Measurements from ENCODE around the gene EEF1G. TPM values are rescaled to one million over a fixed set of nuclear protein-coding genes. Genes with fewer than 3 reads are reported as not detected.

The EEF1G gene
- total and polyA plus RNA-seq, 9 of the 15 experiments (the other 6 are each of a cell fraction or from before 2014, with no cell fraction given) = 985 to 2,349 (median 2,035) TPM

GRCh38 chr11:62599901-62600300 is 26.2 kb upstream of the EEF1G start:
- DNase-seq (ENCODE audit: extremely low read depth in 1 of 4, low spot score in 3 of 4) (no peak), ATAC-seq (no peak), FAIRE-seq (peak; percentile 44)
- WGBS (ENCODE audit: insufficient coverage, low coverage, missing lambda C conversion rate) = 3% methylated on average over 5 of the region's 5 CpGs
- Histone ChIP-seq H3K79me2 (ENCODE audit: control insufficient read depth, insufficient read depth, low read length) (peaks cover 46% of the 10 kb centered on the region), H2AFZ (ENCODE audit: low read depth, low read length) (no peak overlapping the region), H3K4me2 (ENCODE audit: insufficient read depth, low read length) (peak overlapping the region; percentile 95), H3K9me3 (replicated peaks; ENCODE audit: control insufficient read depth, insufficient read depth, low read depth, low read length) (no peaks in the 10 kb centered on the region), H3K4me1 (replicated peaks in 1 of 2; ENCODE audit: control insufficient read depth in 2 of 2, insufficient read depth in 2 of 2, low read length in 2 of 2) (peaks cover 14 to 32% of the 10 kb centered on the region in 2 experiments; a peak in 4 of 5 replicates), H3K27me3 (ENCODE audit: control insufficient read depth in 2 of 2, insufficient read depth in 2 of 2, low read length in 2 of 2) (no peaks in the 10 kb centered on the region), H4K20me1 (replicated peaks; ENCODE audit: control insufficient read depth, insufficient read depth, low read length) (no peaks in the 10 kb centered on the region), H3K27ac (ENCODE audit: extremely low read depth, low read depth, low read length) (peak overlapping the region; percentile 97), H3K9ac (ENCODE audit: insufficient read depth in 1 of 2, low read depth in 2 of 2, low read length in 2 of 2) (peak overlapping the region; percentile 83 to 95; a peak in 3 of 4 replicates), H3K4me3 (peak overlapping the region; percentile 95), H3K36me3 (ENCODE audit: control insufficient read depth, insufficient read depth, low read length) (peaks cover 72% of the 10 kb centered on the region), H3K9me1 (ENCODE audit: control insufficient read depth, insufficient read depth, low read length) (no peaks in the 10 kb centered on the region)
- TF ChIP-seq SAFB2 (IDR thresholded peaks at IDR 0.05; ENCODE audit: borderline replicate concordance, low read depth, low read length, severe bottlenecking) (no peak), SMAD4 (CRISPR knock-in tag; conservative IDR thresholded peaks at IDR 0.05) (no peak), TOE1 (IDR thresholded peaks at IDR 0.05; ENCODE audit: borderline replicate concordance) (no peak), TOE1 (CRISPR knock-in tag; IDR thresholded peaks at IDR 0.05; ENCODE audit: borderline replicate concordance, low read depth) (no peak), TBP (optimal IDR thresholded peaks at IDR 0.05; ENCODE audit: low read depth, low read length) (peak; percentile 18), MLLT1 (IDR thresholded peaks at IDR 0.05) (0 out of 4 replicates have a peak, but pooled peaks of 1 of the 2 experiments have one; percentile 51), CGGBP1 (CRISPR knock-in tag; IDR thresholded peaks at IDR 0.05) (no peak), PRDM10 (IDR thresholded peaks at IDR 0.05; ENCODE audit: partially characterized antibody) (peak; percentile 6)
- CTCF ChIA-PET (ENCODE audit: low intra/inter-chr PET ratio) = no interaction called here
- BruUV-seq (replicated peaks) = TSS peak; percentile 52
- in situ Hi-C loops (cut with MboI) = no loop called here
- intact Hi-C loops (cut with micrococcal nuclease) = loop anchor here (1.0 to 10.0 kb wide), 3 partner anchors 46 to 285 kb away; partner anchors contain the start of genes GANAB, LBHD1, SLC3A2 and UQCC3
- POLR2A ChIA-PET = interaction anchor here (0.5 to 2.7 kb wide), 11 partner anchors 8 to 241 kb away, joined by 3 to 45 read pairs (median 4); partner anchors contain the start of genes C11orf98, CSKMT, EEF1G and TUT1

Measured in K562 (cell line).